Fibroblast of the aortic adventitia (primary cell): ENCODE data around the gene NPAS1. TPM values are rescaled to one million over a fixed set of nuclear protein-coding genes. Genes with fewer than 3 reads are reported as not detected.
"Not testable (repeated sequence)": the region's sequence is repeated elsewhere in the genome, so short reads cannot be mapped to it uniquely, and the experiment has no call there.

ENCODE experiments used
- DNase-seq: peaks from one replicate; pipeline ENCODE4 v3.0.0-alpha.2; 2010; ENCODE audit warnings: low read depth
- H3K4me3 ChIP-seq: 2 replicates; pipeline ENCODE4 v1.5.1; 2011; ENCODE audit warnings: low read depth, mild to moderate bottlenecking, control low read depth, low read length, moderate library complexity
- CTCF ChIP-seq: IDR thresholded peaks from 2 replicates; pipeline ENCODE4 v1.5.1; 2011; ENCODE audit warnings: mild to moderate bottlenecking, low read length, control low read depth, inconsistent platforms; ENCODE audit not compliant: insufficient read depth
- total RNA-seq: library from RNA; depleted of rRNA; stranded (reverse); fragments of >200 nt; gene quantifications from 2 replicates; pipeline ENCODE4 v1.2.3, GENCODE V29; 2012; ENCODE audit warnings: low replicate concordance

NPAS1 gene
- total RNA-seq, 1 donor = 2.1 TPM

DNA sequence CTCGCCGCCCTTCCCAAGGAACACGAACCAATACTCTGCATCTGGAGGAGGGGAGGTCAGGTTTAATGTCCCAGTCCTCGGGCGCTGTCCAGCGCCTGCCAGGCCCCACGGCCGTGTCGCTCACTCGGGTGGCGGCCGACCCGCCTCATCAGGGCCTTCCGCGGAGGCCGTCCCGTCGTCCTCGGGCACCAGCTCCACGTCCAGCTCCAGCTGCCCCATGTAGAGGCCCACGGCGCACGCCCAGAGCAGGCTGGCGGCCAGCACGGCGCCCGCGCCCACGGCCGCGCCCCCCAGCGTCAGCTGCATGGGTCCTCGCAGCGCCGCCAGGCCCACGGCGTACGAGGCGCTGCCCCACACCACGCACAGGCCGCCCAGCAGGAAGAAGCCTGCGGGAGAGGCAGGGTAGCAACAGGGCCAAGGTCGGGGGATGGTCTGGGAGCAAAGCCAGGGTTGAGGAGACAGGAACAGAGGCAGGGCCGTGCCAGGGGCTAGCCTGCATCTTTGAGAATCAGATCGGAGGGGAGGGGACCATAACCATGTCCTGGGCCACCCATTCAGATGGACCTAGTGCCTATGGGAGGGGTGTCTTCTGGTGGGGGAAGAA, 26.3 kb downstream of the NPAS1 start:
- H3K4me3 ChIP-seq = no peak overlapping the region
- no peak for TF ChIP-seq CTCF
- DNase-seq = no peak

GRCh38 chr19:47047272-47047762, 27.7 kb downstream of the NPAS1 start:
- TF ChIP-seq CTCF = no peak
- no peak for DNase-seq
- H3K4me3 ChIP-seq = peak overlapping the region; percentile 79

GRCh38 chr19:47047763-47048405, 28.2 kb downstream of the NPAS1 start:
- peak overlapping the region; percentile 79 for H3K4me3 ChIP-seq
- DNase-seq = peak; percentile 91
- no peak for TF ChIP-seq CTCF

GRCh38 chr19:47049307-47049700, 29.7 kb downstream of the NPAS1 start:
- no peak for TF ChIP-seq CTCF
- H3K4me3 ChIP-seq = no peak overlapping the region
- peak; percentile 75 for DNase-seq

DNA sequence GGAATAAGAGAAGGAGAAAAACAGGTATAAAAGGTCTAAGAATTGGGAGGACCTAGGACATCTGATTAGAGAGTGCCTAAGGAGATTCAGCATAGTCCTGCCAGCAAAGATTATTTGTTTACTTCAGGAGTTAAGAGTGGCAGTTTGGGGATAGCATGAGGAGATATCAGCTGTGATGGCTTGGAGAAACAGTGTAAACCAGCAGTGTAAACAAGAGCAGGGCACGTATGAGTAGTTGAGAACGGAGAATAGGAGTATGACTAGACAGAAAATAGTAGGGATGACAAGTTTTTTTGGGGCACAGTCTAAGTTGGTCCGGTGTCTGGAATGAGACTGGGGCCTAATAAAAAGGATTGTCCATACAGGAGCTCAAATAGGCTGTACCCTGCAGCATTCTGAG, 30.9 kb downstream of the NPAS1 start:
- DNase-seq, H3K4me3 ChIP-seq: not testable (repeated sequence)

- no peak for TF ChIP-seq CTCF
- no peak for DNase-seq
- no peak overlapping the region for H3K4me3 ChIP-seq
These were observed 36.8 kb downstream of the NPAS1 start for GRCh38 chr19:47056411-47056810.

DNA sequence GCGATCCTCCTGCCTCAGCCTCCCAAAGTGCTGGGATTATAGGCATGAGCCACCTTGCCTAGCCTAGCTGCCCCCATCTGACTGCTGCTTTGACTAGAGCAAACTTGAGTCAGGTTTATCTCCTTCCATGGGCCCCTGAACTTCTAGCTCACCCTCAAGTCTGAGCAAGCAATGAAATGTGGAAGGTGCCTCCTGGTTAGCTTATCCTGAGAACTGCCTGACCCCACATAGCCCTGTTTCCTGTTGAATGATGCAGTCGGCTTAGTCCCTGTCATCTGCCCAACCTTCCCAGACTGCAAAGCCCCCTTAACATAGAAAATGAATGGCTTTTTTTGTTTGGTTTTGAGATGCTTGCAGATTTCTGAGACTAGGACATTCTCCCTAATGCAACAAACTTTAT, 37.7 kb downstream of the NPAS1 start:
- no peak for TF ChIP-seq CTCF
- H3K4me3 ChIP-seq = no peak overlapping the region
- no peak for DNase-seq
